GM10847 (cell line): ENCODE measurements around the gene STRN4.

ENCODE experiments used
- POLR2A ChIP-seq: IDR thresholded peaks from 2 replicates; pipeline ENCODE4 v1.6.1; 2011; ENCODE audit not compliant: insufficient read length; ENCODE audit errors: extremely low read depth

The STRN4 gene

DNA sequence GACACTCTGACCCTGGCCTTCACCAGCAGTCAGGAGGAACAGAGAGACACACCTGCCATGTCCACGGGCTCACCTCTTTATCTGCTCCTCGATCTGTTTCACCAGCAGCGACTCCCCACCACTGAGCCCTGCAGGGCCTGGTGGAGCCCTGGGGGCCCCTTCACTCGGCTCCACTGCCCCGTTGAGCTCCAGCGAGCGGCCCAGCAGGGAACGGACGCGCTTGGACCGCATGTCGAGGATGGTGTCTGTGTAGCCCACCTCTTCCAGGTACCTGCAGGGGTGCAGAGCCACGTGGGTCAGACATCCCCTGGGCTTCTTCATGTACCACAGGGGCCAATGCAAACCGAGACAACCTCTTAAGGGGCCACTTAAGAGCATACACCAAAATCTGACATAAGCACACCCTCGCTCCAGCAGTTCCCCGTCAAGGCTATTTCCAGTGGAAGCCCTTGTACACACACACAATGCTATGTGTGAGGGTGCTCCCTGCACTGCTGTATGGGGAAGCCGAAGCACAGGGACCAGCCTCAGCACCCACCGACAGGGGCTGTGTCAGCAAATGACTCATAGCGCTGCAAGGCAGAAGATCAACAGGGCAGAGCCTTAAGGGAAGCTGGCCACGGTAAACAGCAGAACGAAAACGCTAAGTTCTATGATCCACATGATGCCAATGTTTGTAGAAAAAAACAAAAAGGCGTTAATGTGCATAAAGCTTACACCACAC, 13.1 kb downstream of the STRN4 start:
- no peak for TF ChIP-seq POLR2A

DNA sequence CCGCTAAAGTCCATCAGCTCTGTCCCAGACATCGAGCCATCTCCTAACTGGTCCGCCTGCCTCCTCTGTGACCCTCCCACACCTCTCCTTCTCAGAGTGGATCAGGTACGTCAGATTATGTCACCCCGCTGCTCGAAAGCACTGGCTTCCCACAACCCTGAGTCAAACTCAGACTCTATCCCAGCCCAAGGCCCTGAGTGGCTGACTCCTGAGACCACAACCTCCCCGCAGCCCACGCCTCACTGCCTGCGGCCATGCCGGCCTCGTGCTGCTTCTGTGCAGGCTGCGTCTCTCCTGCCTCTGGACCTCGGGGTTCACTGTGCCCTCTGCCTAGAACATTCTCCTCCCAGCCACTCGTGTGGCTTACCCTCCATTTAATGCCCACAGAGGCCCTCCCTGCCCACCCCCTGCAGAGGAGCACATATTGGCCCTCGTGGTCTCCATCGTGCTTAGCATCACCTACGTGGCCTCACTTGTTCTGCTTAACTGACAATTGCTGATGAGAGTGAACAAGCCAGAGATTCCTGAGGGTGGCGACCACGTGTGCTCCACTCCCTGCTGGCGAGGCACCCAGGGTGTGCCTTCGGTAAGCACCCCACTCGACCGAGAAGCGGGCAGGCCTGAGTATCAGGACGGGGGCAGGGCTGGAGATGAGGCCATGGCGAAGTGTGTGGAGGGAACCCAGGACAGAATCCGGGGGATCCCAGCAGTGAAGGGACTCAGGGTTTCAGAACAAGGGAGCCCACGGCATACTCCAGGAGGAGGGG, 13.9 kb downstream of the STRN4 start:
- TF ChIP-seq POLR2A: no peak

DNA sequence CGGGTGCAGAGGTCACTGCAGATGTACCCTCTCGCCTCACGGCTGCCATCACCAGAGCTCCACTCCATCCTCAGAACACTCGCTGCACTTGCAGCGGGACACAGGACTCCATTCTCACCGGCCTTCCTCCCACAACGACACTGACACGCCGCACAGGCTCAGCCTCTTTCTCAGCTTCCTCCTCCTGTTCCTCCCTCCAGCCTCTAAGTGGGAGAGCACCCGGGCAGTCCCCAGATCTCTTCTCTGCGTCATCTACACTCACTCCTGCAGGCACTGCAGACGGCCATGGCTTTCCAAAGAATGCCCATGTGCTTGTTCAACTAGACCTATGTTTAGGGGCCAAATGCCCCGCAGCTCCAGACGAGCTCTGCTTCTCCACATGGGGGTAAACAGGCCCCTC, 14.7 kb downstream of the STRN4 start:
- no peak for TF ChIP-seq POLR2A

DNA sequence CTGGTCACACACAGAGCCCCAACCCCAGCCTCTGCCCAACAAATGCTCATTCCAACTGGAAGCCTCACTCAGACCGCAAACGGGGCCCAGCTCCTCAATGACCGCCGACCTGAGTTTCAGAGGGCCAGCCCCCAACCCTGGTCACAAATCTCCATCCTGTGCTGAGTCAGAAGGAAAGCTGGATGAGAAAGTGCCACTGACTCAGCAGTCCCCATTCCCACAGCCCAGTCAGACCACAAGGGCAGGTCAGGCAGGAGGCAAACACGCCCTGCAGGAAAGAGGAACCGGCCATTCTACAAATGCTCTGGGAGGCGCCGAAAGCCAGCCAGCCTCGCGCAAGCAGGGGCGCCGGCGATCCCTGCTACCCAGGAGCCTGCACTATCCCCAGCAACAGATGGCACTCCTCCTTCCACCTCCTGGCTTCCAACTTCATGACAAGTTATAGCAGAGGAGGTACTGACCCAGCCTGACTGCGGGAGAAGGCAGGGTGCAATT, 15.2 kb downstream of the STRN4 start:
- TF ChIP-seq POLR2A: no peak

DNA sequence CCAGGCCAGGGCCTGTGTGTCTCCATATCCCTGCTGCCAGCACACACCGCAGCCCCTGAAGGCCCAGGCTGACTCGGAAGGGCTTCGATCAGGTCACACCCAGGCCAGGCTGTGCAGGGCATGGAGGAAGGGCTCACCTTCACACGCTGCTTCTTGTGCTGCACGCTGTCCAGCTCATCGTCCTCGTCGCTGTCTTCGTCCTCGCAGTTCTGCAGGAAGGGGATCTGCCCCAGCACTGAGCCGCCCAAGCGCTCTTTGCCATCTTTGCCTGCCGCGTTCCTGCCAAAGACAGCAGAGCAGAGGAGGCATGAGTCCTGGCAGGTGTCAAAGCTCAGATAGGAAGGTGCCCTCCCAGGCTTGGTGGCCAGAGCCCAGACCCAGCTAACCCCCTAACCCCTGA, 15.7 kb downstream of the STRN4 start:
- TF ChIP-seq POLR2A: no peak

DNA sequence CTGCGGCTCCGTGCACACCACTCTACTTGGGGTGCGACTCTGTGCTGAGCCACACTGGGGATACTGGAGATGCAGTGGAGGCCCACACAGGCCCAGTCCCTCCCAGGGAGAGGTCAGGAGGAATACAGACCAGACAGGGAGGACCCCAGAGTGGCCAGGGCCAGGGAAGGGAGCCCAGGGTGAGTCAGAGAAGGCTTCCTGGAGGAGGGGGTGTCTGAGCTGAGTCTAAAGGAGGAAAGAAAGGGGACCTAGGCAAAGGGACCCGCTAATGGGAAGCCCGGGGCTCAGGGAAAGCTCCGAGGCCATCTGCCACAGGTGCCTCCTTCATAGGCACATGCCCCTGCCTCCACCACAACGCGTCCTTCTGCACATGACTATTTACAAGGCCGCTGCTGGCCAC, 16.1 kb downstream of the STRN4 start:
- no peak for TF ChIP-seq POLR2A

DNA sequence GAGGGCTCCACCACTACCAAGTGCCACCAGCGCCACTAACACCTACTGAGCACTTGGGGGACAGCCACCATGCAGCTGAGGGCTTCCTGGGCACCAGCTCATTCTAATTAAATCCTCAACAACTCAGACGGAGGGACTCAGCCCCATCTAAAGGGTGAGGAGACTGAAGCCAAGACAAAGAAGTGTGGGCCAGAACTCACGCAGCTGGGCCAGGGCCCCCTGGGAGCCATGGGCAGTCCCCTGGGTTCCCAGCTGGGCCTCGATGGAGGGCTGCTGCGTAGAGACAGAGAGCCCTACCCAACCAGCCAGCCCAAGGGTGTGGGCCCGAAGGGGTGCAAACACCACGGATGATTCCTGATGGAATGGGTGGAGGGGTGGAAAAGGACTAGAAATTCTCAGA, 16.6 kb downstream of the STRN4 start:
- TF ChIP-seq POLR2A: no peak

DNA sequence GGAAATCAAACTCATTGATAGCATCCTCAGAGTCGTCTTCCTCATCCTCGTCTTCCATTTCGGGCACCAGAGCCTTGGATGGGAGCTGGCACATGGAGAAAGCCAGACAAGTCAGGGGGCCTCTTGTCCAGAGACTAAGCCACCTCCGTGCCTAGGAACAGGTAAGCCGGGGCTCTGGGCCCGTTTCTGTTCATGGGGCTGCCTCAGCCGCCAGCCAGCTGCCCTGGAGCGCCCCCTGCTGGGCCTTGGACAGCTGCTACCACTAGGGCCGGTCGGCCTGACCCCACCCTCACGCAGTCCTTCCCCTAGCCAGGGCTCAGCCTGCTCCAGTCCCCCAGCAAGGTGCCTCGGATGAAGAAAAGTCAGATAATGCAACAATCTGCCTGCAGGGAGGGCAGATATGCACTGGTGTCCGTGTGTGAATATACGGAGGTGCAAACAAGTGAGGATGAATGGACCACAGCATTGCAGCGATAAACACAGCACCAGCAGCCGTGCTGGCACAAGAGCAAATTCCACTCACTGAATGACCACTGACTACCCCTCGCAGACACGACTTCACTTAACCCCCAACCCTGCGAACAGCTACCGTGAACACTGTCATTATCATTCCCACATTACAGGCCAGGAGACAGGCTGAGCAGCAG, 17.4 kb downstream of the STRN4 start:
- no peak for TF ChIP-seq POLR2A

DNA sequence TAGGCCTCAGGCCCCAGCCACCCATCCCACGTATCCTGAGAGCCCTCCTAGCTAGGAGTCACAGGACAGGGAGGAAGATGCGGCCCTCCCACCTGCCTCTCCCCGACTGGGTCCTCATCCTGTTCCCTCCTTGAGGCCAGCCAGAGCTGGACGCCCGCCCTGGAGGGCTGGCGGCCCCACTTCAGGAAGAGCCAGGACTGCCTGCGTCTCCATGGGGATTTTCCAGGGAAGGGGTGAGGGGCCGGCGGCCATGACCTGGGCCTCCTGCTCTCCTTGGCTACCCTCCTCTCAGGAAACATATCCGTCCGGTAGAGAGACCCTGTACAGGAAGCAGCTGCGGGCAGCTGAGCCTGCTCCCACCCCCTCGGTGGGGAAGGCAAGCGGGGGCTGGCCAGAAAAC, 18.0 kb downstream of the STRN4 start:
- TF ChIP-seq POLR2A: no peak

DNA sequence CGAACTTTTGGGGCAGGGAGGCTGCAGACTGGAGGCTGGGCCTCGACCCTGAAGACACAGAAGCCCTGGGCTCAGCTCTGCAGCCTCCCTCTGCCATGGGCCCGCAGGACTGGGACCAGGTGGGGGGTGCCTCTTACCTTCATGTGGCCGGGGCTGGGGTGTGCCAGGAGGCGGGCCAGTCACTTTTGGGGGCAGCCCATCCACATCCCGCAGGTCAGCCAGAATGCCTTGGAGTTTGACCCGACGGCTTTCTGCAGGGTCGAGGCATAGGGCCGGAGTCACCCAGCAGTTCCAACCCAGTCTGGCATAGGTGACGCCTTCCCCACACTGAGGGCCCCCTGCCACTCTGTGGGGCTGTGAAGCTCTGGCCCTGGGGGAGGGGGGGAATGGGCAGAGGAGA, 18.5 kb downstream of the STRN4 start:
- TF ChIP-seq POLR2A: no peak

DNA sequence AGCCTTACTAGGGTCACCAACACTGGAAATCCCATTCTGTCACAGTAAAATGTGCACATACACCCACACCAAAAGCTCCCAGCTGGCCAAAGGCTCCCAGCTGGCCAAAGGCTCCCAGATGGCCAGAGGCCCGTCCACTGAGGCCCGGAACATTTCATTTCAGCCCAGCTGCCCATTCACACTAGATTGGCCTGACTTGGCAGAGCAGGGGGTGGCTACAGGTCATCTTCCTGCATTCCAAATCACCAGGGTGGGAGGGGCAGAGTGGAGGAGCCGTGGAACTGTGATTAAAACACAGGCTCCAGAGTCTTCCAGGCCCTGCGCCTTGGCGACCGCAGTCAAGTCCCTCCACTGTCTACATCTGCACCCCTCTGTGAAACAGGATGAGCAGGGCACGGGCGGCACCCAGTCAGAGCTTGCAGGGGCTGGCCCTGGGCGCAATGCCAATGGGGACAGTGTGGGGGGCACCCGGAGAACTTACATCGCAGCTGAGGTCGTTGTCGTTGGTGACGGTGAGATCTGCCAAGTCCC, 19.2 kb downstream of the STRN4 start:
- no peak for TF ChIP-seq POLR2A

DNA sequence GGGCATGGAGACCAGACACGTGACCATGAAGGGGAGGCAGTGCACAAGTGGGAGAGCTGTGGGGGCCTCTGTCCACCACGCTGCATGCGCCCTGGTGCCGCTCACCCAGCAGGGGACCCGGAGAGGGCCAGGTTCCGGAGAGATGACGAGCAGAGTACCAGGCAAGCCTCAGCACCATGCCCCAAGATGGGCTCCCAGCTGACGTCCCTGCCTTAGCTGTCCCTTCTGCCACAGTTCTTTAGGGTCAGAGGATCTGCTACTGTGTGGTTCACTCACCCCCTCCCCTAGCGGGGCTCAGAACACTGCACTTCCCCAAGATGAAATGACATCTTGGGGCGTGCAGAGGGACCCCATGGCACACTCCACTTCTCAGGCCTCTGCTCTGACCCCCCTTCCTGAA, 19.7 kb downstream of the STRN4 start:
- no peak for TF ChIP-seq POLR2A

DNA sequence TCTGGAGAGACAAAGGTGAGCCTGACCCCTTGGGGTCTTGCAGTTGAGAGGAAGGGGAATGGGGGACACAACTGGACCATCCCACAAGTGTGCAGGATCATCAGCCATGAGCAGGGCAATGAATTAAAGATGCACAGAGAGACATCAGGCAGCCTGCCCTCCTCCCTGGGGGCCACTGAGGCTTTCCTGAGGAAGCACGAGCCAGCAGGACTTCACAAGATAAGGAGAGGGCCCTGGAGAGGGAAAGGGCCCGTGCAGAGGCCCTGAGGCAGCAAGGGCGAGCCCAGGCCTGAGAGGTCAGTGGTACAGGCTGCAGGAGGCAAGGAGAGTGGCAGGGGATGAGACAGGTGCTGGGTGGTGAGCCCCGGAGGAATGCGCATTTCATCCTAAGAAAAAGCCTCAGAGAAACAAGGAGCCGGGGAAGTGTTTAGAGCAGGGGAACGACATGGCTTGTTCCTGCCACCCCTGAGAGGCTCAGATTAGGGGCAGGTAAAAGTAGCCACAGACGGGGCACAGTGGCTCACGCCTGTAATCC, 20.3 kb downstream of the STRN4 start:
- no peak for TF ChIP-seq POLR2A

DNA sequence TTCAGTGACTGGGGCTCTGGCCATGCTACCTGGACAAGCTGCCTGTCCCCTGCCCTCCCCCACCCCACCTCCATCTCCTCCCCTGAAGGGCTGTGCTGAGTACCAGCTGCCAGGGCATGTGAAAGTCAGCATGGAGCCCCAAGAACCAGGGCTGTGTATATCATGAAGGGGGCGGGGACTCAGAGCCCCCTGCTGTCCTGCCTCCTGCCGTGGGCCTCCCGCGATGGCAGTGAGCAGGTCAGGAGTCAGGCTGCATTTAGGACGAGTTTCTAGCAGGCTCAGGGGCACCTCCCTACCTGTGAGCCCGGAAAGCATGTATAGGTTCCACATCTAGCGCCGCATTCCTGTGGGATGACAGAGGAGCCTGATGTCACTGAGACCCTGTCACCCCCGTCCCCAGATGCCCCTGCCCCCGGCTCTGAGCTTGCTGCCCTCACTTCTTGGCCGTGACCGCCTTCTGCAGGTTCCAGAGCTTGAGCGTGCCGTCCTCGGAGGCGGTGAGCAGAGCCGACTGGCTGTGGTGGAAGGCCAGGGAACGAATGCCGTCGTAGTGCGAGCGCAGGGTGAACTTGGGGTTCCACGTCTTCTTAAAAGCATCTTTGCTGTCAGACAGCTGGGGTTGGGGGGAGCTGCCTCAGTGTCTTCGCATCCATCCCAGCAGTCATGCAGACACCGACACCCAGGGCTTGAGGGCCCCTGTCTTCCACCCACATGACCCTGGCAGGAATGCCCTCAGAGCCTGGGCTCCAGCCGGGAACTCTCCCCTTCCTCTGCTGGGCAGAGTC, 21.0 kb downstream of the STRN4 start:
- TF ChIP-seq POLR2A: no peak

DNA sequence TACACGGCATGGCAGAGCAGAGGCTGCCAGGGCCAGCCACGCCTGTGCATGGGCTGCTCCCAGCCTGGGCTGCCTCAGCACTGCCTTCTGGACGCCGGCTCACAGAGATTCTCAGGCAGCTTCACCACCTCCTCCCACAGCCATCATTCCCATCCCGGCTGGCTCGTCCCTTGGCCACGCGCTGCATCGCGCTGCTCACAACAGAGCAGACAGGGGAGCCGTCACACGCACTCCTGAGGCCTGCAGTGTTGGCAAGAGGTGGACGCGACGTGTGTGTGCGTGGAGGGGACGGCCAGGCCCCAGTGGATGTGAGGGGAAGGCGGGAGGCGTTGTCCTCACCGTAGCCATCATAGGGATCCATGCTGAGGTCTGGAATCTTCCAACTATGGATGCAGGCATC, 21.8 kb downstream of the STRN4 start:
- TF ChIP-seq POLR2A: no peak

DNA sequence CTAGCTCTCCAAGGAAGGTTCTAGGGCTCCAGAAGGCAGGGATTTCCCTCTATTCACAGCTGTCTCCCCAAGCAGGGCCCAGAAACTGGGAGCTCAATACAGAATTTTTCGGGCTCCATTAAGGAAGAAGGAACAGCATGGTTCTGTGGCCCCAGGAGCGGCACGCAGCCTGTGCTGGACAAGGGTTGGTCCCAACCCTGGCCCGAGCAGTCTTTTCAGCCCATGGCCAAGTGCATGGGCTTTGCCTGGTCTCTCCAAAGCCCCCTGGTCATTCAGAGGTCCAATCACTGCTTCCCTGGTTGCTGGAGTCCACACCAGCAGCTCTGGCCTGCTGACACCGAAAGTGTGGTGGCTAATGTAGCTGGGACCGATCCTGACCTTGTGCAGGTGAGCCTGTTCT, 22.8 kb downstream of the STRN4 start:
- no peak for TF ChIP-seq POLR2A
